Activated CD8-positive, alpha-beta memory T cell treated with anti-CD3 and anti-CD28 coated beads, Interleukin-2, amount 50 U/mL, for 48 hours (primary cell): ENCODE measurements around the gene HDDC3.
A peak's percentile ranks its signal among the peaks of the same experiment; 100 is the strongest.
"Not testable (repeated sequence)": the region's sequence is repeated elsewhere in the genome, so short reads cannot be mapped to it uniquely, and the experiment has no call there.

Experiments
- DNase-seq: peaks from one replicate; pipeline ENCODE4 v3.0.0-alpha.2; 2020

Gene HDDC3

DNA sequence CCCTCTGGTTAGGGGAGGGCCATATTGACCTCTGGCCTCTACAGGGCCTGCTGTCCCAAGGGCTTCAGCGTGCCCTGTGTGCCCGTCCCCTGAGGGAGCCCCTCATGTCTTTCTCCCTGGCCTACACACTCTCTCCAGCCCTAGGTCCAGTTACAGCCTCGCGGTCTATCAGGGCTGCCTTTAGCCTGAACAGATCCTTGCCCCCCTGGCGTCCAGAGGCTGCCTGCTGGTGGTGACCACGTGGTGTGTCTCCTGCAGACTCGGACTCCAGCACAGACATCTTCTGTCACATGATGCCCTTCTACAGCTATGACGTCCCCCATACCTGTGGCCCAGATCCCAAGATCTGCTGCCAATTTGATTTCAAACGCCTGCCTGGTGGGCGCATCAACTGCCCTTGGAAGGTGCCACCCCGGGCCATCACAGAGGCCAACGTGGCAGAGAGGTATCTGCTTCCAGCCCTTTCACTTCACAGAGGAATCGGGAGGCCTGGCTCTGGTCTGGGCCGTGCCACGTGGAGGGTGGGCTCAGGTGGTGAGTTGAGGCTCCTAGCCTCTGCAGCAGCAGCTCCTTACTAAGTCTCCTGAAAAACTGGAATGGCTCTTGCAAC is 25.2 kb downstream of the HDDC3 start:
- DNase-seq: no peak

DNA sequence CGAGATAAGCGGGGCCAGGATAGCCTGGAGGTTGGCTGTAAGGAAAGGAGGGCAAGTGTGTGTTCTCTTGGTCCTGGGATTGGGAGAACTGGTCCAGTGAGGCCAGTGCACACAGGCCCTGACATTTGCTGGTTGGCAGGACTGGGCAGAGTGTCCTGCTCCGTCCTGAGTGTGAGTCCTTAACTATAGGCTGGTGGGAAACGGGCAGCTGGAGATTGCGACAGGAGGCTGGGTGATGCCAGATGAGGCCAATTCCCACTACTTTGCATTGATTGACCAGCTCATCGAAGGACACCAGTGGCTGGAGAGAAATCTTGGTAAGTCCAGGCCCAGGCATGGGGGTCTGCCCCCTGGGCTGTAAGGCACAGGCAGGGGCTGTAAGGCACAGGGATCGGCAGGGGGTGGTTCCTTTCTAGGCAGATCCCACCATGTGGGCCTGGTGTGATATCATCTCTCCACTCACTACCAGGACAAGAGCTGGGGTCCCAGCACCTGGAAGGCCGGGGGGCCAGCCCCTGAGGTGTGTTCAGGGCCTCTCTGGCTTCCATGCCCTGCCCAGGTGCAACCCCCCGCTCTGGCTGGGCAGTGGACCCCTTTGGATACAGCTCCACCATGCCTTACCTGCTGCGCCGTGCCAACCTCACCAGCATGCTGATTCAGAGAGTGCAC is 26.0 kb downstream of the HDDC3 start:
- DNase-seq: no peak

DNA sequence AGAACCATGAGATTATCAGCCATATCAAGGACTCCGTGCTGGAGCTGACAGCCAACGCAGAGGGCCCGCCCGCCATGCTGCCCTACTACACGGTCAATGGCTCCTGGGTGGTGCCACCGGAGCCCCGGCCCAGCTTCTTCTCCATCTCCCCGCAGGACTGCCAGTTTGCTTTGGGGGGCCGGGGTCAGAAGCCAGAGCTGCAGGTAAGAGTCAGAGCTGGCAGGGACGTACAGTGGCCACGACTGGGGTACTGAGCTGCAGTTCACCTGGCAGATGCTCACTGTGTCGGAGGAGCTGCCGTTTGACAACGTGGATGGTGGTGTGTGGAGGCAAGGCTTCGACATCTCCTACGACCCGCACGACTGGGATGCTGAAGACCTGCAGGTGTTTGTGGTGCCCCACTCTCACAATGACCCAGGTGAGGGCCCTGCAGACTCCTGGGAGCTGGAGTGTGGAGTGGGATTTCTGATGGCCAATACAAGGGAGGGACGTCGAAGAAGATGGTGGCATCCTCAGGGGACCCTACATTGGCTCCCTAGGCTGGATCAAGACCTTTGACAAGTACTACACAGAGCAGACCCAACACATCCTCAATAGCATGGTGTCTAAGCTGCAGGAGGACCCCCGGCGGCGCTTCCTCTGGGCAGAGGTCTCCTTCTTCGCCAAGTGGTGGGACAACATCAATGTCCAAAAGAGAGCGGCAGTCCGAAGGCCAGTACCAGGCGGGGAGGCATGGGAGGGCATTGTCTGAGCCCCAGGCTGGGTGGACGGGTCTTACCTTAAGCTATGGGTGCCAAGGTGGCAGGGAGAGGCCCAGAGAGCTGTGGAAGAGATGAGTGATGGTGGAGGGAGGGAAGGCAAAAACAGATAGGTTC is 26.8 kb downstream of the HDDC3 start:
- no peak for DNase-seq

- DNase-seq: no peak
These were observed 27.6 kb downstream of the HDDC3 start for GRCh38 chr15:90904746-90905145.

- DNase-seq: no peak
These were observed 28.4 kb downstream of the HDDC3 start for GRCh38 chr15:90903733-90904536.

DNA sequence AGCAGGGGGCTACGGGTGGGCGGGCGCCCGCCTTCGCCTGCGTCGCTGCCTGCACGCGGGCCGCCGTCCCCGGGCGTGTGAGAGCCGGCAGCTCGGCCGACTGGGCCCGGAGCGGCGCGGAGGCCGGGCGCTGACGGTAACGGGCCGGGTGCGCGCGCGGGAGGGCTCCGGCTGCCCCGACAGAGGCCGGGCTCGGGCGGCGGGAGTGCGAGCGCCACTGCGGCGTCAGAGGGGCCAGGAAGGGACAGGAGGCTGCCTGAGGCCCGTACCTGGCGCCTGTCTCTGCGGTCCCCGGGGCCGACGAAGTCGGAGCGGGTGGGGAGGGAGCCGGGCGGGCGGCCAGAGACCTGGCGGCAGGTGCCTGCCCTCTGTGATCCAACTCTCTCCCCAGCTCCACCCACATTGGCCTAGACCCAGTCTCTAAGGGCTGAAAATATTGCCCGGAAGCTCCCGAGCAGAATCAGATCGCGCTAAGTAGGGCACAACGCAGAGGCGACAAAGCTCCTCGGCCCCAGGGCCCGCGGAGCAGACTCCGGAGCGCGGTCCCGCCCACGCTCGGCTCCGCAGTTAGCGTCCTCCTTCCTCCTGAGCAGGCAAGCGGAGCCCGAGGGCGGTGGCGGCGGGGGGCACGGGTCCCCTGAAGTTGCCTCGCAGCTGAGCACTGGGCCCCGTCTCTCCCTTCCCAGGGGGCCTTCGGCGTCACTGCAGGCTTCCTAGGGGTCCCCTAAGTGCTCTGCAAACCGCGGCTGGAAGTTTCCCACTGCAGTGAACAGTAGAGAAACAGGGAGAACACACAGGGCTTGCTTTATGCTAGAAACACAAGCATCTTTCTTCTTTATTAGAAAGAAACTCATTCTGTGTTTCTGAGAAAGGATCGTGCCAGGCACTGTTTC is 29.3 kb downstream of the HDDC3 start, which contains the start of gene MAN2A2:
Gene MAN2A2, plus strand, starts transcription at position 463 of the 893 bp plus-strand sequence. CDS start 906 bp downstream, outside the sequence.
- peak; percentile 92 for DNase-seq

DNA sequence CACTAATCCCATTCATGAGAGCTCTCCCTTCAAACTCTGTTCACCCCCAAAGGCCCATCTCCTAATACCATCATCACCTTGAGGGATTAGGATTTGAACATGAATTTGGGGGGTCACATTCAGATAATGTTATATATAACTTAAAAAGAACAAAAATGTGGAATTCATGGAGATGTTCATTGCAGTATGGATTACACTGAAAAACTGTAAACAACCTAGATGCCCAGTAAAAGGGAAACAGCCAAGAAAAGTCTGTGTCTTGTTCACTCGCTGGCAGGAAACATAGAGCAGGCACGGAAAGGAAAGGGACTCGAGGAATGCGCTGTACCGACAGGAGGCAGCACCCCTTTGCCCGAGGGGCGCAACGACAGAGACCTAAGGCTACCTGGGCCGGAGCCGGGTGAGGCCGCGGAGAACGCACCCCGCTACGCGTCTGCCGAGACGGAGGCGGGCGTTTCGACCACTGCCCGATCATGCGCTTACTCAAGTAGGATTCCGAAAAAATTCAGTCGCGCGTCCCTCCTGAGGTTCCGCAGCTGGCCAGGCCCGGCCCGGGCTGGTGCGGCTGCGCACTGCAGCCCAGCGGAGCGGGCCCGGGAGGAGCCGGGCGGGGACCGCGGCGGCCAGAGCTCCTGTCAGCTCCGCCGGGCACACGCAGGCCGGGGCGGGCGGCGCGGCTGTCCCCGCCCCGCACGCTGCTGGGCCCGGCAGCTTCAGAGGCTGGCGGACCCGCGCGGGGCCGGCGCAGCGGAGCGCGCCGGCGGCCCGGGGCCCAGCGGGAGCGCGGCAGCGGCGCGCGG is 30.1 kb downstream of the HDDC3 start:
- peak; percentile 87 for DNase-seq

DNA sequence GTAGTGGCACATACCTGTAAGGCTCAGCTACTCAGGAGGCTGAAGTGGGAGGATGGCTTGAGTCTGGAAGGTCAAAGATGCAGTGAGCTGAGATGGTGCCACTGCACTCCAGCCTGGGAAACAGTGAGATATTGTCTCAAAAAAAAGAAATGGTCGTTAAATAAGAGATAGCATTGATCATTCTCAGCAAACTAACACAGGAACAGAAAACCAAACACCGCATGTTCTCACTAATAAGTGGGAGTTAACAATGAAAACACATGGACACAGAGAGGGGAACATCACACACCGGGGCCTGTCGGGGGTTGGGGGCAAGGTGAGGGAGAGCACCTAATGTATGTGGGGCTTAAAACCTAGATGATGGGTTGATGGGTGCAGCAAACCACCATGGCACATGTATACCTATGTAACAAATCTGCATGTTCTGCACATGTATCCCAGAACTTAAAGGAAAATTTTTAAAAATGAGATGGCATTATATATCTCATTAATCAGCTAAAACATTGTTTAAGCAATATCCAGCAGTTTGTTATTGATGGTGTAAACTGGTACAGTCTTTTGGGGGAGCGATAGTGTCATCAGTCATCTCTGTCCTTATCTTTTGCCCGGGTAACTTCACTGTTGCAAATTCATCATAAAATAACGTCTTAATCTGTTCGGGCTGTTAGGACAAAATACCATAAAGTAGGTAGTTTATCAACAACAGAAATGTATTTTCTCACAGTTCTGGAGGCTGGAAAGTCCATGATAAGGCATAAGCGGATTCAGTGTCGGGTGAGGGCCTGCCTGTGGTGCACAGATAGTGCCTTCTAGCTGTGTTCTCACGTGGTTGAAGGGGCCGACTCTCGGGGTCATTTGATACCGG is 30.9 kb downstream of the HDDC3 start:
- DNase-seq: no peak

DNA sequence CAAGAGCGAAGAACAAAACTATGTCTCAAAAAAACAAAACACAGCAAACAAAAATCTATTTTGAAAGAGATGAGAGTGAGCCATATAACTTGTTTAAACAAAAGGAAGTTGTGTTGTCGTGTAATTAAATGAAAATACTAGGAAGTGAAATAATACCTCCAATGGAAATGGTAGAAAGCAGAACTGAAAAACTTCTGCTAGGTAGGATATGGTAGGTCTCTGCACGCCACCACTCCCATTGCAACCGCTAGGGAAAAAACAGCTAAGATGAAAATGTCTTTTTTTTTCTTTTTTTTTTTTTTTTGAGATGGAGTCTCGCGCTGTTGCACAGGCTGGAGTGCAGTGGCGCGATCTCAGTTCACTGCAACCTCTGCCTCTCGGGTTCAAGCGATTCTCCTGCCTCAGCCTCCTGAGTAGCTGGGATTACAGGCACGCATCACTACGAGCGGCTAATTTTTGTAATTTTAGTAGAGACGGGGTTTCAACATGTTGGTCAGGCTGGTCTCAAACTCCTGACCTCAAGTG is 35.2 kb downstream of the HDDC3 start:
- not testable (repeated sequence) for DNase-seq

GRCh38 chr15:90895571-90896117 is 36.7 kb downstream of the HDDC3 start:
- DNase-seq: no peak

DNA sequence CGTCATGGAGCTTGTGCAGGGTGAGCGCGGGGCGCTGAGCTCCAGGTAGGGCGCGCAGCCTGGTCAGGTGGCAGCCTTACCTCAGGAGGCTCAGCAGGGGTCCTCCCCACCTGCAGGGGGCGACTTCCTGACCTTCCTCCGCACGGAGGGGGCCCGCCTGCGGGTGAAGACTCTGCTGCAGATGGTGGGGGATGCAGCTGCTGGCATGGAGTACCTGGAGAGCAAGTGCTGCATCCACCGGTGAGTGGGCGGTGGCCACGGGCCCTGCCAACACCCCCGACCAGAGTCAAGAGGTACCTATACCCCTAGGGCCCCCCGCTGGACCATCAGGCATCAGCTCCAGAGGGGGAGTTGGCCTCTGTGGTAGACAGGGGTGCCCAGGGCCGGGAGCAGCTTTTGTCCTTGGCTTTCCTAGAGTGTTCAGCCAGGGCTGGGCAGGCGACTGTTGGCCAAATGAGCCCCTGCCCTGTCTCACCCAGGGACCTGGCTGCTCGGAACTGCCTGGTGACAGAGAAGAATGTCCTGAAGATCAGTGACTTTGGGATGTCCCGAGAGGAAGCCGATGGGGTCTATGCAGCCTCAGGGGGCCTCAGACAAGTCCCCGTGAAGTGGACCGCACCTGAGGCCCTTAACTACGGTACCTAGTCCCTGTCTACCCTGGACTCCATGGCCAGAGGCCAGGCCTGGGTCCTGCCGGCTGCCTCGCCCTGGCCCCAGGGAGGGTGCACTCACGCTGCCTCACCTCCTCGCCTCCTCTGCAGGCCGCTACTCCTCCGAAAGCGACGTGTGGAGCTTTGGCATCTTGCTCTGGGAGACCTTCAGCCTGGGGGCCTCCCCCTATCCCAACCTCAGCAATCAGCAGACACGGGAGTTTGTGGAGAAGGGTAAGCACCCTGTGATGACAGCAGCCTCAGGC is 38.9 kb downstream of the HDDC3 start:
- no peak for DNase-seq

- no peak for DNase-seq
These were observed 39.7 kb downstream of the HDDC3 start for GRCh38 chr15:90892498-90893174.

GRCh38 chr15:90892023-90892422 is 40.3 kb downstream of the HDDC3 start:
- no peak for DNase-seq

DNA sequence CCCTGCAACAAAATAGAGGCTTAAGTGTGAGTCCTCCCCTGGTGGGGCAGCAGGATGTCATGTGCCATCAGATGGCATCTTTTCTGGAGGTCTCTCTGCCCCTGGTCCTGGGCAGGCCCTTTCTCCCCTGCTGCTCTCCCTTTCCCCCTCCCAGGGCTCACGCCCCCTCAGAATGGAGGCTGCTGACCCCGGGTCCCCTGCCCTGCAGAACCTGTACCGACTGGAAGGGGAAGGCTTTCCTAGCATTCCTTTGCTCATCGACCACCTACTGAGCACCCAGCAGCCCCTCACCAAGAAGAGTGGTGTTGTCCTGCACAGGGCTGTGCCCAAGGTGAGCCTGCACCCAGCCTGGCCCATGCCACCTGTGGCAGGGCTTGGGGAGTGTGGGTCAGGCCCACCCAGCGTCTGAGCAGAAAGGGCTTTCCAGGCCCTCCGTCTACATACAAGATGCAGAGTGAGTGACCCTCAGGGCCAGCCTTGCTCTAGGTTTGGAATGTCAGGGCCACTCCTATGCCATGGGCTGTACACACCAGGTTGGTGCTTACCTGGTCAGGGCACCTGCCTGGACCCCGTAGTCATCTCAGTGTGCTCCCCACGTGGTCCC is 40.9 kb downstream of the HDDC3 start:
- no peak for DNase-seq

- DNase-seq: no peak
These were observed 41.5 kb downstream of the HDDC3 start for GRCh38 chr15:90890839-90891238.

DNA sequence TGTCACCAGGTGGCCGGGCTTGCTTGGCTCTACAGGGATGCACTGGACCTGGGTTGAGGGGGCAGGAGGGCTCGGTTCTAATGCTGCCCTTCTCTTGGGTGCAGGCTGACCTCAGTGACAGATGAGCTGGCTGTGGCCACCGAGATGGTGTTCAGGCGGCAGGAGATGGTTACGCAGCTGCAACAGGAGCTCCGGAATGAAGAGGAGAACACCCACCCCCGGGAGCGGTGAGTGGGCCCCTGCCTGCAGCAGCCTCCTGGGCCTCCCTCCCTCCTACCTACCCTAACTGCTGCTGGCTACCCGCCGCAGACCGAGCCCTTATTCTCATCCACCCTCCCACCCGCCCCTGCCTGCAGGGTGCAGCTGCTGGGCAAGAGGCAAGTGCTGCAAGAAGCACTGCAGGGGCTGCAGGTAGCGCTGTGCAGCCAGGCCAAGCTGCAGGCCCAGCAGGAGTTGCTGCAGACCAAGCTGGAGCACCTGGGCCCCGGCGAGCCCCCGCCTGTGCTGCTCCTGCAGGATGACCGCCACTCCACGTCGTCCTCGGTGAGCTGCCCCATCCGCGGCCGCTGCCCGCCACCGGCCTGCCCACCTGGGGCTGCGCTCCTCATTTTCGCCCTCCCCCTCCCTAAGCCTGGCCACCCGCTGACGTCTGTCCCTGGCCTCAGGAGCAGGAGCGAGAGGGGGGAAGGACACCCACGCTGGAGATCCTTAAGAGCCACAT is 42.5 kb downstream of the HDDC3 start:
- no peak for DNase-seq
